Suppressor macrophage treated with lipopolysaccharide for 4 hours (primary cell): Measurements from ENCODE around the gene NFU1.

Experiments used
- DNase-seq: peaks from one replicate; pipeline ENCODE4 v3.0.0-alpha.2; 2020

The NFU1 gene

GRCh38 chr2:69436938-69437750 lies at the start of gene NFU1:
NFU1 (minus strand) TSS chr2:69437435; CDS start chr2:69437422, 13 bp downstream.
- peak; percentile 97 for DNase-seq

- no peak for DNase-seq
Measured at GRCh38 chr2:69483696-69484095, 46.5 kb upstream of the NFU1 start.

GRCh38 chr2:69483024-69483423 lies 45.8 kb upstream of the NFU1 start:
- no peak for DNase-seq

GRCh38 chr2:69482471-69482870 lies 45.2 kb upstream of the NFU1 start:
- DNase-seq, result no peak

GRCh38 chr2:69481421-69481820 lies 44.2 kb upstream of the NFU1 start:
- no peak for DNase-seq

GRCh38 chr2:69477627-69478026 lies 40.4 kb upstream of the NFU1 start:
- DNase-seq, result no peak

- no peak for DNase-seq
Measured at GRCh38 chr2:69474688-69475087, 37.5 kb upstream of the NFU1 start.

GRCh38 chr2:69471793-69472192 lies 34.6 kb upstream of the NFU1 start:
- no peak for DNase-seq

- no peak for DNase-seq
Measured at GRCh38 chr2:69470911-69471310, 33.7 kb upstream of the NFU1 start.

GRCh38 chr2:69469784-69470183 lies 32.5 kb upstream of the NFU1 start:
- DNase-seq, result no peak

- DNase-seq, result no peak
Measured at GRCh38 chr2:69469375-69469774, 32.1 kb upstream of the NFU1 start.

GRCh38 chr2:69466728-69467127 lies 29.5 kb upstream of the NFU1 start:
- no peak for DNase-seq

- DNase-seq, result no peak
Measured at GRCh38 chr2:69465513-69466456, 28.6 kb upstream of the NFU1 start.

GRCh38 chr2:69464575-69464974 lies 27.3 kb upstream of the NFU1 start:
- DNase-seq, result no peak

- no peak for DNase-seq
Measured at GRCh38 chr2:69462780-69463179, 25.5 kb upstream of the NFU1 start.

- DNase-seq, result no peak
Measured at GRCh38 chr2:69461404-69461803, 24.2 kb upstream of the NFU1 start.

GRCh38 chr2:69459936-69460335 lies 22.7 kb upstream of the NFU1 start:
- no peak for DNase-seq

GRCh38 chr2:69456950-69457445 lies 19.8 kb upstream of the NFU1 start:
- no peak for DNase-seq

GRCh38 chr2:69456154-69456553 lies 18.9 kb upstream of the NFU1 start:
- DNase-seq, result no peak

- no peak for DNase-seq
Measured at GRCh38 chr2:69454976-69455375, 17.7 kb upstream of the NFU1 start.

GRCh38 chr2:69453475-69454129 lies 16.4 kb upstream of the NFU1 start:
- DNase-seq, result no peak

GRCh38 chr2:69452687-69453086 lies 15.5 kb upstream of the NFU1 start:
- DNase-seq, result no peak

- DNase-seq, result no peak
Measured at GRCh38 chr2:69450735-69451416, 13.6 kb upstream of the NFU1 start.
